HG03432 (cell line): ENCODE measurements around the gene CARF.
"Not testable (repeated sequence)": the region's sequence is repeated elsewhere in the genome, so short reads cannot be mapped to it uniquely, and the experiment has no call there.

Experiments used
- ATAC-seq: cut with Tn5 transposase; IDR thresholded peaks from one replicate; pipeline ENCODE4 v1.9.1; 2021; ENCODE audit warnings: mild to moderate bottlenecking, moderate library complexity; ENCODE audit not compliant: unreplicated experiment

The CARF gene

DNA sequence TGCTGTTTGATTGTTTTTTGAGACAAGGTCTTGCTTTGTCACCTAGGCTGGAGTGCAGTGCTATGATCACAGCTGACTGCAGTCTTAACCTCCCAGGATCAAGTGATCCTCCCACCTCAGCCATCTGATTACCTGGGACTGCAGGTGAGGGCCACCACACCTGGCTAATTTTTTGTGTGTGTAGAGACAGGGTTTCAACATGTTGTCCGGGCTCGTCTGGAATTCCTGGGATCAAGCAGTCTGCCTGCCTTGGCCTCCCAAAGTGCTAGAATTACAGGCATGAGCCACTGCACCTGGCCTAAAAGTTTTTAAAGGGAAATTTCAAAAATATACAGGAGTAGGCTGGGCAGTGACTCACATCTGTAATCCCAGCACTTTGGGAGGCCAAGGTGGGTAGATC is 22.4 kb downstream of the CARF start:
- no peak for ATAC-seq

GRCh38 chr2:202938960-202939359 is 26.9 kb downstream of the CARF start:
- no peak for ATAC-seq

GRCh38 chr2:202941771-202942170 is 29.7 kb downstream of the CARF start:
- no peak for ATAC-seq

DNA sequence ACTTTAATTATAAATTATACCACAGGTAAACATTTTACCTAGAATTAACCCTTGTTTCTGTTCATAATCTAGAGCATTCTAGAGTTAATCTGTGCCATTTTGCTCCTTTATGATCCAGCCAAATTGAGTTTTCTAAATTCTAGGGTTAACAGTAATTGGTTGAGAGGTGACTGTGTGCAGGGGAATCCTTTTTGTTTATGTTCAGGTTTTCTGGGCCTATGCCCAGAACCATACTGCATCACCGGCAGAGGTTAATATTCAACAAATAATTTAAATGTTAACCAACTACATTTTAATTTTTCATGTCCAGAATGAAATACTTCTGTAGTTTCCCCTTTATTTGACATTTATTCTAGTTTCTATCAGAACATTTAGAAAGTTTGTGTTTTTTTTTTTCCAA is 32.3 kb downstream of the CARF start:
- ATAC-seq = no peak

- ATAC-seq = no peak
Measured at GRCh38 chr2:202944816-202945215, 32.7 kb downstream of the CARF start.

GRCh38 chr2:202945497-202945896 is 33.4 kb downstream of the CARF start:
- ATAC-seq = no peak

- ATAC-seq = not testable (repeated sequence)
Measured at GRCh38 chr2:202949333-202949732, 37.3 kb downstream of the CARF start.

GRCh38 chr2:202950592-202950991 is 38.5 kb downstream of the CARF start:
- no peak for ATAC-seq

DNA sequence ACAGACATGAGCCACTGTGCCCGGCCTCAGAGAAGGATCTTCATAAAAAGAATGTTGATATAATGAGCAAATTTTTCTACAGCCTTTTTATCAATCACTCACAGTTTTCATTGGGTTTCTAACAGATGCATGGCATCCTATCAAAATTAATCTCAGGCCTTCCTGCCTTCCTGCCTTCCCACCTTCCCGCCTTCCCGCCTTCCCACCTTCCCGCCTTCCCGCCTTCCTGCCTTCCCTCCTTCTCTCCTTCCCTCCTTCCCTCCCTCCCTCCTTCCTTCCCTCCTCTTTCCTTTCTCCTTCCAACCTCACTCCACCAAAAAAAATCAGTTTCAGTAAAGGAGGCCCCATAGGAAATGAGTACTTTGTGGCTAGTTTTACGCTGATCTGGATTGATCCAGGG is 48.4 kb downstream of the CARF start:
- ATAC-seq = no peak

- ATAC-seq = no peak
Measured at GRCh38 chr2:202963712-202964111, 51.6 kb downstream of the CARF start.

- peak; percentile 91 for ATAC-seq
Measured at GRCh38 chr2:202965810-202966460, 53.9 kb downstream of the CARF start.

DNA sequence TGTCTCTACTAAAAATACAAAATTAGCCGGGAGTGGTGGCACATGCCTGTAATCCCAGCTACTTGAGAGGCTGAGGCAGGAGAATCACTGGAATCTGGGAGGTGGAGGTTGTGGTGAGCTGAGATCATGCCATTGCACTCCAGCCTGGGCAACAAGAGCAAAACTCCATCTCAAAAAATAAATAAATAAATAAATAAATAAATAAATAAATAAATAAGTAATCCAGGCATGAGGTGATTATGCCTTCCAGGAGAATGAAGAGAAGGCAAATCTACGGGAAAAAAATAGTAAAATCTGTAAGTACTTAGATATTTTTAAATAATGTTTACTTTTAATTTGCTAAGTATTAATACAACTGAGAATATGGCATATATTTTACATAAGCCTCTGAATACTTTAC is 57.3 kb downstream of the CARF start:
- not testable (repeated sequence) for ATAC-seq

DNA sequence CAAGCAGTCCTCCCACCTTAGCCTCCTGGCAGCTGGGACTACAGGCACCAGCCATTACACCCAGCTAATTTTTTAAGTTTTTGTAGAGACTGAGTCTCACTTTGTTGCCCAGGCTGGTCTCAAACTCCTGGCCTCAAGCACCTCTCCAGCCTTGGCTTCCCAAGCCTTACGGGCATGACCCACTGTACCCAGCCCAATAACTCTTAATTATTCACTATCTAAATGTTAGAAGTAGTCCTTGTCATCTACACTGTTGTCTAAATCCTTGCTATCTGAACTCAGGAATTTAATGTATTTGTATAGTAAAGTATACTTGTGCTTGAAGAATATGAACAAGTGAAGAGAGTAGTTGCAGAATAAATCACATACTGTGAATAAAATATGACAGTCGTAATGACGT is 64.7 kb downstream of the CARF start:
- no peak for ATAC-seq

DNA sequence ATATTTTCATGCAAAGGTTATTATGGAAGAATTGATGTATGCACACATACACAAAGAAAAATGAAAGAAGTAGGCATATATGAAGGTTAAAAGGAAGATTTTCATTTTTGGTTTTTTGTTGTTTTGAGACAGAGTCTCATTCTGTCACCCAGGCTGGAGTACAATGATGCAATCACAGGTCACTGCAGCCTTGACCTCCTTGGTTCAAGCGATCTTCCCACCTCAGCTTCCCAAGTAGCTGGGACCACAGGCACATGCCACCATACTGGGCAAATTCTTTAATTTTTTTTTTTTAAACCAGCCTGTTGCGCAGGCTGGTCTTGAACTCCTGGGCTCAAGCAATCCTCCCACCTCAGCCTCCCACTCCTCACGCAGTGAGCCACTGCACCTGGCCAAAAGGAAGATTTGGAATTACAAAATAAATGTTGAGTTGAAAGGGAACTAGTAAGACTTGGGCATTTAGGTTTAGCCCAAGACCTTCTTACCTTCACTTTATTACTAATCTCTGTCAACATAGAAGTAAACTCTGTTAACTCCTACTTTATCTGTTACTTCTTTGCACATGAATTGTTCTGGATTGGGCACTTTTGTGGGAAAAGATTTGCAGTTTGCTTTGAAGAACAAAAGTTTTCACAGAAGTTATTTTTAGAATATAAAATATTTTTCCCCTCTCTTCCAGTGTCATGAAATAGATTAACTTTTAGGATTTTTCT is 70.9 kb downstream of the CARF start:
- ATAC-seq = no peak

- ATAC-seq = no peak
Measured at GRCh38 chr2:202989749-202990148, 77.7 kb downstream of the CARF start.

DNA sequence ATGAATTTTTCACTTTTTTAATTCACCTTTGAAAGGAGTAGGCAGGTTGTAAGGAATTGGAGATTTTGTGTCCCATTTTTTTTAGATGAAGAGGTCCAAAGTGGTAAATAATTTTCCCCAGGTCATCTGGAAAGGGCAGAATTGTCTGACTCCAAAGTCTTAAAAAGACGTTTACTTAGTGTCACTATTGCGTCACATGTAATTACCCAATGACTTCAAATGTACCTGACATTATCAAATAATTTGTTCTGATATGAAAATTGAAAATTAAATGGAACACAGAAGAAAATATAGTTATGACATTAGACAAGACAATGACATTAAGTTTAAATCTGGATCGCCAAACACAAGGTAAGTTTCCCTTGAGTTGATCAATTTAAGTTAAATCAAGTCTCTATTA is 78.4 kb downstream of the CARF start:
- no peak for ATAC-seq

- ATAC-seq = not testable (repeated sequence)
Measured at GRCh38 chr2:202997113-202997512, 85.0 kb downstream of the CARF start.

DNA sequence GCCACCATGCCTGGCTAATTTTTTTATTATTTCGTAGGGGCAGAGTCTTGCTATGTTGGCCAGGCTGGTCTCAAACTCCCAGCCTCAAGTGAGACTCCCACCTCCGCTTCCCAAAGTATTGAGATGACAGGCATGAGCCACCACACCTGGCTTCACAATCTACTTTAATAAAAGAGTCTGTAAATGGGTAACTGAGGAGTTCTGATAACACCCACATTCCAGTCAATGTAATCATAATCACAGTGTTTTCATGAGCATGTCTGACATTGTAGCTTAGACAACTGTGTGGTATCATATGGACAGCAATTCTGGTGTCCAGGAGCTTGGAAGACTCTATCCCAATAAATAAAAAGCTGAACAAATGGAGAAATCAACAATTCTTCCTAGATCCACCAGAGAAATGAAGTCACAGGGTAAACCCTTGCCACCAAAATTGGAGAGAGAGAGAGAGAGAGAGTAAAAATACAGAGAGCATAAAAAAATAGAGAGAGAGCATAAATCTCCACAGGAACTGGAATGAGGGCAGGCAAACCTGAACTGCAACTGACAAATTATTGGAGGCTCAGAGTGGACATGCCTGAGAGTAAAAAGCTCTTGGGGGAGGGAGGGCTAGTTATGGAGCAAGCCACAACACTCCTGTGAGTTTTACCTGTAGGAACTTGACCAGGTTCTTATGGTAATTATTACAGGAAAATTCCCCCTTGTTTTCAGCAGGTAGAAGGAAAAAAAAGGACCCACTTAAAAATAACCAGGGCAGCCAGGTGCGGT is 90.2 kb downstream of the CARF start:
- ATAC-seq = no peak

GRCh38 chr2:203003716-203004115 is 91.6 kb downstream of the CARF start:
- no peak for ATAC-seq

DNA sequence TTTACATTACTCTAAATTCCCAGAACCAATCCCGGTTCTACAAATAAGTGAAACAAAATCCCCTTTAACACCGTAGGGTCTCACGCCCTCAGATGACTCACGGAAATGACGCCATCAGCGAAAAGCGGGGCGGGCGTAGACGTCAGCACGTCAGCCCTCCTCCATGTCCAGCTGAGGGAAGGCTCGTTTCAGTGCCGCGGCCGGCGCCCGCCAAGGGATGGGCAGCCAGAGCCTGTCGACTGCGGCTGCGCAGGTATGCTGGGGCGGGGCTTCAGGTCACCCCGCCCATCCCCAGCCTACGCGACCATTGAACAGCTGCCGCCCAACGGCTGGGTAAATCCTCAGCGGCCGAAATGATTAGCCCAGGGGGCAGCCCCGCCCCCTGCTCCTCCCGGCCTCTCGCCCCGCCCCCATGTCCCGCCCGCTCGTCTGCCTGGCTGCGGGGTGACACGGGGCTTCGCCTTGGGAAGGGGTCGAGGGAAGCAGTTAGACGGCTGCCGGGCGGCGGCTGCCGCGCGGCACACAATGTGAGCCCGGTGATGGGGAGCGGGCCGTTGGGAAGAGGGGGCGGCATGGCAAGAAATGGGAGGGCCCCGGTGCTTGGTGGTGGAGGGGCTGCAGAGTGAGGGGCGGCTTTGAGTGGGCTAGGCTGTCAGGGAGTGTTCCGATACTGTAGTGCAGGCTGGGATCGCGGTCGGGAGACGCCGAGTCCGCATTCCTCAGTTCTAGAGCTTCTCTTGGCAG is 102.6 kb downstream of the CARF start, which contains the start of gene NBEAL1:
TSS of gene NBEAL1 (plus strand) at position 420 of the 744 bp plus-strand sequence. CDS start 1,510 bp downstream, outside the sequence.
- peak; percentile 97 for ATAC-seq

GRCh38 chr2:203016716-203017115 is 104.6 kb downstream of the CARF start:
- no peak for ATAC-seq
